K562 (cell line): ENCODE results near the gene MFSD6. TPM values are rescaled to one million over a fixed set of nuclear protein-coding genes. Genes with fewer than 3 reads are reported as not detected.

Experiments used
- ATAC-seq: fragments of 200-7000 bp; cut with Tn5 transposase; 3 replicates; pipeline ENCODE4 v1.9.1; 2020; ENCODE audit warnings: moderate library complexity
- BruUV-seq: library from RNA; stranded (reverse); fragments of 400-500 nt; replicated peaks from 2 replicates; lab custom pipeline; 2021; lab: Mats Ljungman, UMichigan
- CTCF ChIA-PET: fragments of 300-600 bp; formaldehyde crosslinking; extraction: SDS; loops from one replicate; lab custom pipeline; 2021; ENCODE audit warnings: low intra/inter-chr PET ratio; lab: Yijun Ruan, JAX
- POLR2A ChIA-PET: fragments of 300-600, 350-650 bp; sonication (Branson Sonifier 250); formaldehyde crosslinking; extraction: SDS; loops from one replicate; lab custom pipeline; 2021; ENCODE audit warnings: antibody characterized with exemption, inconsistent platforms; lab: Yijun Ruan, JAX
- DNase-seq, 4 experiments: peaks; one replicate each; pipeline versions ENCODE4 v3.0.0 to v3.0.0-alpha.2; 2011 to 2018; ENCODE audit warnings: low spot score in 3 of 4, mixed read lengths in 3 of 4; ENCODE audit errors: extremely low read depth in 1 of 4
- FAIRE-seq: peaks from 2 replicates; lab custom pipeline; 2011; peaks lifted over from hg19 to GRCh38; lab: Jason Lieb, UNC
- H2AFZ ChIP-seq: 2 replicates; pipeline ENCODE4 v1.6.0; 2011; ENCODE audit warnings: low read depth, low read length, control low read depth, inconsistent platforms
- H3K27ac ChIP-seq: fragments of 200-600 bp; 3 replicates; pipeline ENCODE4 v1.8.0; 2011; ENCODE audit warnings: low read depth, mild to moderate bottlenecking, control low read depth, inconsistent platforms, low read length, moderate library complexity, mixed read lengths; ENCODE audit errors: extremely low read depth
- H3K27me3 ChIP-seq, 2 experiments: fragments of 300-600 bp in 1 of 2; 2 replicates in 1 of 2; 3 replicates in 1 of 2; pipeline versions ENCODE4 v1.6.0 to v1.8.0; 2011; ENCODE audit warnings: inconsistent platforms in 2 of 2, low read length in 2 of 2, mild to moderate bottlenecking in 1 of 2, mixed read lengths in 1 of 2, moderate library complexity in 1 of 2; ENCODE audit not compliant: control insufficient read depth in 2 of 2, insufficient read depth in 2 of 2
- H3K36me3 ChIP-seq: fragments of 300-600 bp; 3 replicates; pipeline ENCODE4 v1.8.0; 2011; ENCODE audit warnings: mild to moderate bottlenecking, low read length, inconsistent platforms; ENCODE audit not compliant: control insufficient read depth, insufficient read depth
- H3K4me1 ChIP-seq, 2 experiments: fragments of 200-600 bp in 1 of 2; replicated peaks in 1 of 2; 2 replicates in 1 of 2; 3 replicates in 1 of 2; pipeline versions ENCODE4 v1.5.1 to v1.8.0; 2011; ENCODE audit warnings: inconsistent platforms in 2 of 2, low read length in 2 of 2, mild to moderate bottlenecking in 1 of 2, mixed read lengths in 1 of 2, moderate library complexity in 1 of 2; ENCODE audit not compliant: control insufficient read depth in 2 of 2, insufficient read depth in 2 of 2
- H3K4me2 ChIP-seq: 2 replicates; pipeline ENCODE4 v1.6.1; 2011; ENCODE audit warnings: low read length, control low read depth, inconsistent platforms, mixed read lengths; ENCODE audit not compliant: insufficient read depth
- H3K4me3 ChIP-seq: fragments of 200-600 bp; sonication (generic), shearing (Covaris generic); 2 replicates; pipeline ENCODE4 v1.5.1; 2016; ENCODE audit warnings: control low read depth, inconsistent platforms
- H3K79me2 ChIP-seq: fragments of 200-600 bp; 3 replicates; pipeline ENCODE4 v1.8.0; 2011; ENCODE audit warnings: low read length, inconsistent platforms; ENCODE audit not compliant: control insufficient read depth, insufficient read depth
- H3K9ac ChIP-seq, 2 experiments: 2 replicates each; pipeline versions ENCODE4 v1.6.0 to v1.6.1; 2011; ENCODE audit warnings: low read depth in 2 of 2, low read length in 2 of 2, control low read depth in 1 of 2, inconsistent platforms in 1 of 2, mild to moderate bottlenecking in 1 of 2, mixed read lengths in 1 of 2; ENCODE audit not compliant: insufficient read depth in 1 of 2
- H3K9me1 ChIP-seq: one replicate; pipeline ENCODE4 v1.6.0; 2011; ENCODE audit warnings: inconsistent platforms, mild to moderate bottlenecking, low read length, moderate library complexity; ENCODE audit not compliant: control insufficient read depth, insufficient read depth
- H3K9me3 ChIP-seq: replicated peaks from 2 replicates; pipeline ENCODE4 v1.5.1; 2011; ENCODE audit warnings: low read depth, low read length, inconsistent platforms; ENCODE audit not compliant: control insufficient read depth, insufficient read depth
- H4K20me1 ChIP-seq: replicated peaks from 2 replicates; pipeline ENCODE4 v1.6.1; 2011; ENCODE audit warnings: low read length, inconsistent platforms, mixed read lengths; ENCODE audit not compliant: control insufficient read depth, insufficient read depth
- CBX1 ChIP-seq: sonication (generic); IDR thresholded peaks from 2 replicates; pipeline ENCODE4 v1.6.1; 2016; ENCODE audit warnings: antibody characterized with exemption, low read depth, mild to moderate bottlenecking
- CHCHD3 ChIP-seq: fragments of 250-450 bp; sonication (Bioruptor Pico); IDR thresholded peaks from 2 replicates; pipeline ENCODE4 v2.1.2; 2022; ENCODE audit warnings: mild to moderate bottlenecking
- GABPB2 ChIP-seq: fragments of 250-450 bp; sonication (Bioruptor Pico); conservative IDR thresholded peaks from 2 replicates; pipeline ENCODE4 v1.5.1; 2021; ENCODE audit warnings: mild to moderate bottlenecking
- NONO ChIP-seq, 2 experiments: fragments of 200-400 bp in 1 of 2; fragments of 450-650 bp in 1 of 2; formaldehyde crosslinking in 1 of 2; IDR thresholded peaks; 2 replicates each; pipeline ENCODE4 v1.6.1; 2017; ENCODE audit warnings: low read depth in 2 of 2, mild to moderate bottlenecking in 2 of 2, moderate library complexity in 2 of 2, low read length in 1 of 2
- POU5F1 ChIP-seq: fragments of 150-350 bp; IDR thresholded peaks from 2 replicates; pipeline ENCODE4 v1.6.1; 2014; ENCODE audit warnings: borderline replicate concordance, low read length, low read depth, mild to moderate bottlenecking; ENCODE audit not compliant: partially characterized antibody
- RFX1 ChIP-seq: fragments of 450-650 bp; IDR thresholded peaks from 2 replicates; pipeline ENCODE4 v1.6.1; 2016; ENCODE audit warnings: mild to moderate bottlenecking, moderate library complexity
- SOX6 ChIP-seq: fragments of 450-650 bp; IDR thresholded peaks from 2 replicates; pipeline ENCODE4 v1.6.1; 2014; ENCODE audit warnings: mild to moderate bottlenecking
- TAL1 ChIP-seq: fragments of 450-650 bp; IDR thresholded peaks from 2 replicates; pipeline ENCODE4 v1.6.1; 2016; ENCODE audit warnings: mild to moderate bottlenecking
- TCF7L2 ChIP-seq: fragments of 150-350 bp; IDR thresholded peaks from 2 replicates; pipeline ENCODE4 v1.6.1; 2016; ENCODE audit warnings: low read depth, mild to moderate bottlenecking, low read length, moderate library complexity
- ZNF551 ChIP-seq: fragments of 250-450 bp; sonication (Bioruptor Pico); IDR thresholded peaks from 2 replicates; pipeline ENCODE4 v1.5.0; 2021; ENCODE audit warnings: mild to moderate bottlenecking, moderate library complexity
- WGBS: fragments of 100-300 bp; shearing (Covaris generic); methylation state at CpG from one replicate; pipeline ENCODE4 v1.1.6; 2016; ENCODE audit warnings: low coverage, mixed read lengths; ENCODE audit not compliant: insufficient coverage; ENCODE audit errors: missing lambda C conversion rate; 5-methylcytosine and 5-hydroxymethylcytosine counted together
- in situ Hi-C: fragments of 300-500 bp; cut with MboI; formaldehyde crosslinking; loops from 4 replicates; pipeline ENCODE4 v1.15.0; 2018; ENCODE audit warnings: inconsistent platforms, mixed read lengths
- intact Hi-C: fragments of 100-400 bp; cut with micrococcal nuclease; formaldehyde crosslinking; loops from 2 replicates; pipeline ENCODE4 v1.14.2; 2022
- polyA plus RNA-seq, 8 experiments: library from polyadenylated mRNA; depleted of rRNA in 4 of 8; stranded (reverse) in 5 of 8; unstranded in 3 of 8; fragments of >200 nt; fragmentation: Nextera tagmentation in 2 of 8; fragmentation: Illumina TruSeq in 1 of 8; extraction: Ambion mirVana in 2 of 8; extraction: Trizol in 1 of 8; gene quantifications; 2 replicates each; pipeline versions ENCODE4 v1.2.1 to v1.2.3, GENCODE V29; 2011 to 2014; ENCODE audit warnings: inconsistent platforms in 1 of 8, missing spikeins in 1 of 8
- total RNA-seq, 7 experiments: library from RNA; depleted of rRNA in 6 of 7; stranded (reverse); fragments of >200 nt in 6 of 7; fragmentation: Illumina TruSeq in 2 of 7; extraction: Trizol in 2 of 7; gene quantifications; 2 replicates each; pipeline versions ENCODE4 v1.2.1 to v1.2.3, GENCODE V29; 2011 to 2021; ENCODE audit warnings: low replicate concordance in 1 of 7
- TF ChIP-seq, protein P1 (sequence below): sonication (generic); formaldehyde crosslinking; IDR thresholded peaks from 2 replicates; pipeline ENCODE4 v1.8.0; 2022; ENCODE audit warnings: missing genetic modification reagents, mild to moderate bottlenecking, borderline replicate concordance
- TF ChIP-seq, protein P2 (sequence below): sonication (generic); formaldehyde crosslinking; IDR thresholded peaks from 2 replicates; pipeline ENCODE4 v1.8.0; 2022; ENCODE audit warnings: missing genetic modification reagents, mild to moderate bottlenecking, borderline replicate concordance
- TF ChIP-seq, protein P3 (sequence below), 2 experiments: fragments of 450-650 bp; IDR thresholded peaks; 2 replicates each; pipeline ENCODE4 v1.6.1; 2018; ENCODE audit warnings: mild to moderate bottlenecking in 2 of 2, low read depth in 1 of 2; ENCODE audit not compliant: partially characterized antibody in 2 of 2
- TF ChIP-seq, protein P4 (sequence below): fragments of 250-450 bp; sonication (Bioruptor Pico); IDR thresholded peaks from 2 replicates; pipeline ENCODE4 v1.9.0; 2021; ENCODE audit warnings: mild to moderate bottlenecking, inconsistent platforms

MFSD6 gene
- total and polyA plus RNA-seq, 9 of the 15 experiments (the other 6 are each of a cell fraction or from before 2014, with no cell fraction given), result 1.1 to 7.9 (median 4.4) TPM

DNA sequence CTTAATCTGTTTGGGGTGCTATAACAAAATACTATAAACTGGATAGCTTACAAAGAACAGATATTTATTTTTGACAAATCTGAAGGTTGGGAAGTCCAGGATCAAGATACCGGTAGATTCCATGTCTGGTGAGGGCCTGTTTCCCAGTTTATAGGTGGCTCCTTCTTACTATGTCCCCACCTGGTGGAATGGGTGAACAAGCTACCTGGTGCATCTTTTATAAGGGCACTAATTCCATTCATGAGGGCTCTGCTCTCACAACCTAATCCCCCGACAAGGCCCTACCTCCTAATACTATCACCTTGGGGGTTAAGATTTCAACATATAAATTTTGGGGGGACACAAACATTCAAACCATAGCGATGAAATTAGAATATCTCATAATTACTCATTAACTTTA is 142.0 kb downstream of the MFSD6 start:
- H3K9ac ChIP-seq, result no peak overlapping the region
- ChIA-PET CTCF (no interaction called here), POLR2A (no interaction called here)
- intact Hi-C loops (no loop called here), in situ Hi-C loops (no loop called here)
- no peak overlapping the region for H3K4me2 ChIP-seq
- peaks cover 0 to 2% of the 10 kb centered on the region in 2 experiments; a peak in 3 of 5 replicates for H3K4me1 ChIP-seq
- no peak for FAIRE-seq
- WGBS, result 78% methylated on average over 3 of the region's 3 CpGs
- no peaks in the 10 kb centered on the region for H3K79me2 ChIP-seq
- H3K36me3 ChIP-seq, result no peaks in the 10 kb centered on the region
- no peak overlapping the region for H3K27ac ChIP-seq
- 0 out of 2 replicates have a peak, but pooled peaks cover 2% of the 10 kb centered on the region for H3K9me3 ChIP-seq
- H3K4me3 ChIP-seq, result no peak overlapping the region
- no peak overlapping the region for H2AFZ ChIP-seq
- no peak for ATAC-seq
- H3K9me1 ChIP-seq, result no peaks in the 10 kb centered on the region
- no peaks in the 10 kb centered on the region for H3K27me3 ChIP-seq
- DNase-seq, result no peak
- no TSS peak for BruUV-seq
- H4K20me1 ChIP-seq, result no peaks in the 10 kb centered on the region
- TF ChIP-seq CHCHD3 (no peak), CBX1 (no peak), ZNF551 (CRISPR knock-in tag) (no peak), GABPB2 (CRISPR knock-in tag) (no peak), RFX1 (no peak), TCF7L2 (no peak), NONO (IDR thresholded peaks at IDR 0.05; ENCODE audit: low read depth in 2 of 2, low read length in 1 of 2) (no peak), SOX6 (no peak), POU5F1 (no peak), TAL1 (no peak)
- TF ChIP-seq, protein P1, sequence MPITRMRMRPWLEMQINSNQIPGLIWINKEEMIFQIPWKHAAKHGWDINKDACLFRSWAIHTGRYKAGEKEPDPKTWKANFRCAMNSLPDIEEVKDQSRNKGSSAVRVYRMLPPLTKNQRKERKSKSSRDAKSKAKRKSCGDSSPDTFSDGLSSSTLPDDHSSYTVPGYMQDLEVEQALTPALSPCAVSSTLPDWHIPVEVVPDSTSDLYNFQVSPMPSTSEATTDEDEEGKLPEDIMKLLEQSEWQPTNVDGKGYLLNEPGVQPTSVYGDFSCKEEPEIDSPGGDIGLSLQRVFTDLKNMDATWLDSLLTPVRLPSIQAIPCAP (CRISPR knock-in tag), result no peak
- TF ChIP-seq, protein P2, sequence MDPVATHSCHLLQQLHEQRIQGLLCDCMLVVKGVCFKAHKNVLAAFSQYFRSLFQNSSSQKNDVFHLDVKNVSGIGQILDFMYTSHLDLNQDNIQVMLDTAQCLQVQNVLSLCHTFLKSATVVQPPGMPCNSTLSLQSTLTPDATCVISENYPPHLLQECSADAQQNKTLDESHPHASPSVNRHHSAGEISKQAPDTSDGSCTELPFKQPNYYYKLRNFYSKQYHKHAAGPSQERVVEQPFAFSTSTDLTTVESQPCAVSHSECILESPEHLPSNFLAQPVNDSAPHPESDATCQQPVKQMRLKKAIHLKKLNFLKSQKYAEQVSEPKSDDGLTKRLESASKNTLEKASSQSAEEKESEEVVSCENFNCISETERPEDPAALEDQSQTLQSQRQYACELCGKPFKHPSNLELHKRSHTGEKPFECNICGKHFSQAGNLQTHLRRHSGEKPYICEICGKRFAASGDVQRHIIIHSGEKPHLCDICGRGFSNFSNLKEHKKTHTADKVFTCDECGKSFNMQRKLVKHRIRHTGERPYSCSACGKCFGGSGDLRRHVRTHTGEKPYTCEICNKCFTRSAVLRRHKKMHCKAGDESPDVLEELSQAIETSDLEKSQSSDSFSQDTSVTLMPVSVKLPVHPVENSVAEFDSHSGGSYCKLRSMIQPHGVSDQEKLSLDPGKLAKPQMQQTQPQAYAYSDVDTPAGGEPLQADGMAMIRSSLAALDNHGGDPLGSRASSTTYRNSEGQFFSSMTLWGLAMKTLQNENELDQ (CRISPR knock-in tag), result no peak
- TF ChIP-seq, protein P3, sequence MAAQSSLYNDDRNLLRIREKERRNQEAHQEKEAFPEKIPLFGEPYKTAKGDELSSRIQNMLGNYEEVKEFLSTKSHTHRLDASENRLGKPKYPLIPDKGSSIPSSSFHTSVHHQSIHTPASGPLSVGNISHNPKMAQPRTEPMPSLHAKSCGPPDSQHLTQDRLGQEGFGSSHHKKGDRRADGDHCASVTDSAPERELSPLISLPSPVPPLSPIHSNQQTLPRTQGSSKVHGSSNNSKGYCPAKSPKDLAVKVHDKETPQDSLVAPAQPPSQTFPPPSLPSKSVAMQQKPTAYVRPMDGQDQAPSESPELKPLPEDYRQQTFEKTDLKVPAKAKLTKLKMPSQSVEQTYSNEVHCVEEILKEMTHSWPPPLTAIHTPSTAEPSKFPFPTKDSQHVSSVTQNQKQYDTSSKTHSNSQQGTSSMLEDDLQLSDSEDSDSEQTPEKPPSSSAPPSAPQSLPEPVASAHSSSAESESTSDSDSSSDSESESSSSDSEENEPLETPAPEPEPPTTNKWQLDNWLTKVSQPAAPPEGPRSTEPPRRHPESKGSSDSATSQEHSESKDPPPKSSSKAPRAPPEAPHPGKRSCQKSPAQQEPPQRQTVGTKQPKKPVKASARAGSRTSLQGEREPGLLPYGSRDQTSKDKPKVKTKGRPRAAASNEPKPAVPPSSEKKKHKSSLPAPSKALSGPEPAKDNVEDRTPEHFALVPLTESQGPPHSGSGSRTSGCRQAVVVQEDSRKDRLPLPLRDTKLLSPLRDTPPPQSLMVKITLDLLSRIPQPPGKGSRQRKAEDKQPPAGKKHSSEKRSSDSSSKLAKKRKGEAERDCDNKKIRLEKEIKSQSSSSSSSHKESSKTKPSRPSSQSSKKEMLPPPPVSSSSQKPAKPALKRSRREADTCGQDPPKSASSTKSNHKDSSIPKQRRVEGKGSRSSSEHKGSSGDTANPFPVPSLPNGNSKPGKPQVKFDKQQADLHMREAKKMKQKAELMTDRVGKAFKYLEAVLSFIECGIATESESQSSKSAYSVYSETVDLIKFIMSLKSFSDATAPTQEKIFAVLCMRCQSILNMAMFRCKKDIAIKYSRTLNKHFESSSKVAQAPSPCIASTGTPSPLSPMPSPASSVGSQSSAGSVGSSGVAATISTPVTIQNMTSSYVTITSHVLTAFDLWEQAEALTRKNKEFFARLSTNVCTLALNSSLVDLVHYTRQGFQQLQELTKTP (IDR thresholded peaks at IDR 0.05; ENCODE audit: low read depth in 1 of 2, partially characterized antibody in 2 of 2), result no peak
- TF ChIP-seq, protein P4, sequence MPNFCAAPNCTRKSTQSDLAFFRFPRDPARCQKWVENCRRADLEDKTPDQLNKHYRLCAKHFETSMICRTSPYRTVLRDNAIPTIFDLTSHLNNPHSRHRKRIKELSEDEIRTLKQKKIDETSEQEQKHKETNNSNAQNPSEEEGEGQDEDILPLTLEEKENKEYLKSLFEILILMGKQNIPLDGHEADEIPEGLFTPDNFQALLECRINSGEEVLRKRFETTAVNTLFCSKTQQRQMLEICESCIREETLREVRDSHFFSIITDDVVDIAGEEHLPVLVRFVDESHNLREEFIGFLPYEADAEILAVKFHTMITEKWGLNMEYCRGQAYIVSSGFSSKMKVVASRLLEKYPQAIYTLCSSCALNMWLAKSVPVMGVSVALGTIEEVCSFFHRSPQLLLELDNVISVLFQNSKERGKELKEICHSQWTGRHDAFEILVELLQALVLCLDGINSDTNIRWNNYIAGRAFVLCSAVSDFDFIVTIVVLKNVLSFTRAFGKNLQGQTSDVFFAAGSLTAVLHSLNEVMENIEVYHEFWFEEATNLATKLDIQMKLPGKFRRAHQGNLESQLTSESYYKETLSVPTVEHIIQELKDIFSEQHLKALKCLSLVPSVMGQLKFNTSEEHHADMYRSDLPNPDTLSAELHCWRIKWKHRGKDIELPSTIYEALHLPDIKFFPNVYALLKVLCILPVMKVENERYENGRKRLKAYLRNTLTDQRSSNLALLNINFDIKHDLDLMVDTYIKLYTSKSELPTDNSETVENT (CRISPR knock-in tag), result no peak
